GM18870 (cell line): ENCODE measurements around the gene PAM.
"Not testable (repeated sequence)": the region's sequence is repeated elsewhere in the genome, so short reads cannot be mapped to it uniquely, and the experiment has no call there.

ENCODE experiments used
- ATAC-seq: cut with Tn5 transposase; IDR thresholded peaks from one replicate; pipeline ENCODE4 v1.9.1; 2021; ENCODE audit warnings: moderate library complexity; ENCODE audit not compliant: unreplicated experiment

PAM gene

GRCh38 chr5:103035701-103036100 lies 280.6 kb downstream of the PAM start:
- ATAC-seq = no peak

- ATAC-seq = no peak
Measured at GRCh38 chr5:103036601-103037000, 281.5 kb downstream of the PAM start.

DNA sequence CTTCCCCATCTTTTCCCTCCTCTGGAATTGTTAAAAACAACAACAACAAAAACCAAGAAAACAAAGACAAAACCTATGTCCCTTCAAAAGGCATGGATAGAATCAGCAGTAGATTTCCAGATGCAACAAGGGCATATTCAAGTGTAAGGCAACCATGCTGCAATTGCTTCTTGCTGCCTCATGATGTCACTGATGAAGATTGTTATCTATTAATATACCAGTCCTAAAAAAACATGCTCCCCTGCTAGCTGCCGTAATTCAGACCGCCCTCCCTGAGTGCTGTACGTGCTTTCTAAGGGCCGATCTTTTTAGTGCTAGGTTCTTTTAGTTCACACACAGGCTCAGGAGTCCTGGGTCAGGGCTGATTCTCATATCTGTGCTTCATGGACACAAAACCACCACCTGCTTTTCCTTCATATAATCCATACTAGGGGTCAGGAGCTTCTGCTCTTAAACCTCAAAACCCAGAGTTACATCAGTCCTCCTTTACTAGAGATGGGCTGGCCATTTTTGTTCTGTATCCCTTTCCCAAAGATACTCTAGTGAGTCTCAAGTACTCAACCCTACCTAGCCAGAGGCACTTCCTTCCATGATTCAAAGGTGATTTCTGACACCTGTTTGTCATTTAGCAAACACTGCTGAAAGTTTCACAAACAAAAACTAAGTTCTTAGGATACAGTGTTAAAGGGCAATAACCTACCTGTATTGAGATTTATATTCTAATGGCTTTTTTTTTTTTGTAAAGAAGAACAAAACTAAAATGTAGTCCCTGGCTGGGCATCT lies 282.8 kb downstream of the PAM start:
- ATAC-seq = no peak

DNA sequence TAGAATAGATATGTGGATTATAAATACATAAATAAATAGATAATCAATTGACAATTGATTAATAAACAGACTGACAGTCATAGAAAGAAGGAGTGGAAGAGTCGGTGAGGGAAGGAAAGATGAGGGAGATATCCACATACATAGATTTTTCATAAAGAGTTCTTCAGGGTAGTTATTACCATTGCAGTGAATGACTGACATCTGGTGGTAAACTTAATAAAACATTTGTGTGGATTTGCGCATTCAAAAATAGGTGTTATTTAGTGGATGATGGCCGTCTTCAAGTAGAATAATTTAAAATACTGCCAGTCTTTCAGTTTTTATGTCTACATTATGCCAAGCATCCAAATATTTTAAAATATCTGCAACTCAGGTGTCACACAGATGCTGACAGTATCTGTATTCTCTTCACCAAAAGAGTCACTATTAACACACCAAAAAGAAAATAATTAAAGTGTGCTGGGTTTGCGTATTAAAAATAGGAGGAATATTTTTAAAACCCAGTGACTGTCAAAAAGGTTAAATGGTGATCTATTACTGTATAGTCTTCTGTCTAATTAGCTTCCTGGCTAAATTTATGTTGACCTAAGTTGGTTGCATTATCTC lies 286.1 kb downstream of the PAM start:
- ATAC-seq = no peak

GRCh38 chr5:103046706-103047105 lies 291.6 kb downstream of the PAM start:
- ATAC-seq = not testable (repeated sequence)

DNA sequence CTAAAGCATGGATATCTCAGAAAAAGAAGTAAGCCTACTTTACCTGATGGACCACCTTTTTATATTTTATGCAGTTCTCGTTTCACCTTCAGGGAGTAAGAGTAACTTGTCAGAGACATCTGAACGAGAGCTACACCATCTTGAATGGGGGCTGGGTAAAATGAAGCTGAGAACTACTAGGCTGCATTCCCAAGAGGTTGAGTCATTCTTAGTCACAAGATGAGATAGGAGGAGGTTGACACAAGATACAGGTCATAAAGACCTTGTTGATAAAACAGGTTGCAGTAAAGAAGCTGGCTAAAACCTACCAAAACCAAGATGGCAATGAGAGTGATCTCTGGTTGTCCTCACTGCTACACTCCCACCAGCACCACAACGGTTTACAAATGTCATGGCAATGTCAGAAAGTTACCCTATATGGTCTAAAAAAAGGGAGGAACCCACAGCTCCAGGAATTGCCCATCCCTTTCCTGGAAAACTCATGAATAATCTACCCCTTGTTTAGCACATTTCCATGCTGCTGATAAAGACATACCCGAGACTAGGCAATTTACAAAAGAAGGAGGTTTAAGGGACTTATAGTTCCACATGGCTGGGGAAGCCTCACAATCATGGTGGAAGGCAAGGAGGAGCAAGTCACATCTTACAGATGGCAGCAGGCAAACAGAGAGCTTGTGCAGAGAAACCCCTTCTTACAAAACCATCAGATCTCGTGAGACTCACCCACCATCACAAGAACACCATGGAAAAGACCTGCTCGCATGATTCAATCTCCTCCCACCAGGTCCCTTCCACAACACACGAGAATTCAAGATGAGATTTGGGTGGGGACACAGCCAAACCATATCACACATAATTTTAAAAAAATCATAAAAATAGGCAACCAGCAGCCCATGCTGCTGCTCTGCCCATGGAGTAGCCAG lies 302.4 kb downstream of the PAM start:
- no peak for ATAC-seq

DNA sequence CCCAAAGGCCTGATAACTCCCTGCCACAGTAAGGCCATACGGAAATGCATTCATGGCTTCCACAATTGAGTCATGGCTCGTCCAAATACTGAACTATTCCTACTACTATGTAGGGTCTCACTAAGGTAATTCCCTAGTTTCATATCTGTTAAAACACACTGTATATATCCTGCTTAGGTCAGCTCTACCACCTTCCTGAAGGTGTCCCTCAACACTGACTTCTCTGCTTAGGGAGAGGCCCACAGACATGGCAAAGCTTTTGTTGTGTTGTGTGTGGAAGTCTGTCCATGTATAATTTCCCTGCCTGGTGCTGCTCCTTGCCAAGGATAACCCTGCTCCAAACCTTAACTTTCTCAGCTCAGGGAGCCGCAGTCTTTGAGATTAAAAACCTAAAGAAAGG lies 304.4 kb downstream of the PAM start:
- no peak for ATAC-seq

- ATAC-seq = no peak
Measured at GRCh38 chr5:103060424-103060954, 305.4 kb downstream of the PAM start.

GRCh38 chr5:103066326-103066725 lies 311.2 kb downstream of the PAM start:
- no peak for ATAC-seq

DNA sequence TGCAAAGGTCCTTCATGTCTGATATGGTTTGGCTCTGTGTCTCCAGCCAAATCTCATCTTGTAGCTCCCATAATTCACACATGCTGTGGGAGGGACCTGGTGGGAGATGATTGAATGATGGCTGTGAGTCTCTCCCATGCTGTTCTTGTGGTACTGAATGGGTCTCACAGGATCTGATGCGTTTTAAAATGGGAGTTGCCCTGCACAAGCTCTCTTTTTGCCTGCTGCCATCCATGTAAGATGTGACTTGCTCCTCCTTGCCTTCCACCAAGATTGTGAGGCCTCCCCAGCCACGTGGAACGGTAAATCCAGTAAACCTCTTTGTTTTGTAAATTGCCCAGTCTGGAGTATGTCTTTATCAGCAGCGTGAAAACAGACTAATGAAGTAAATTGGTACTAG lies 318.4 kb downstream of the PAM start:
- ATAC-seq = not testable (repeated sequence)

GRCh38 chr5:103075442-103075841 lies 320.3 kb downstream of the PAM start:
- ATAC-seq = no peak
